SH-SY5Y (cell line): ENCODE results near the gene CLHC1.

Experiments
- GATA2 ChIP-seq: IDR thresholded peaks from 2 replicates; pipeline ENCODE4 v1.6.1; 2011; ENCODE audit warnings: mild to moderate bottlenecking, low read depth, low read length
- GATA3 ChIP-seq: IDR thresholded peaks from 2 replicates; pipeline ENCODE4 v1.6.1; 2011; ENCODE audit warnings: low read depth, mild to moderate bottlenecking, low read length, moderate library complexity

DNA sequence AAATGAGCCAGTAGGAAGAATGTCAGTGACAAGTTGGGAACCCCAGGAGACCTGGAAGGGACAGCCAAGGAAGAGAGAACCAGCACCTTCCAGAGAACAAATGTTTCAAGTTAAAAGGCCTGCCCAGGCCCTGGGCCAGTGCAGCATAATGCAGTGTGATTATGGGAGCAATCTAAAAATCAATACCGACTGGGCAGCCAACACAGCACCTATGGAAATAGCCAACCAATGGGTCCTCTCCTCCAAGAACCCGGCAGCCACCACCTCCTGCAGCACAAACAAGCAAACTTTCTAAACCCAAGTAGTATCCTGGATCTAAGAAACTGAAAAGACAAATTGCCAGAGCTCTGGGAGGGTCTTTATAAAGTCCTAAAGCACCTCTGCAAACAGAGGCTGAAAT lies 71.7 kb downstream of the CLHC1 start:
- TF ChIP-seq GATA2 (no peak), GATA3 (no peak)
